DMS153 treated with DMSO at 0.1 percent for 48 hours (cell line): ENCODE data around the gene CCND3.

Experiments used
- DNase-seq: peaks from one replicate; lab custom pipeline; 2025; ENCODE audit not compliant: unreplicated experiment; lab: John Stamatoyannopoulos, UW

CCND3 gene

DNA sequence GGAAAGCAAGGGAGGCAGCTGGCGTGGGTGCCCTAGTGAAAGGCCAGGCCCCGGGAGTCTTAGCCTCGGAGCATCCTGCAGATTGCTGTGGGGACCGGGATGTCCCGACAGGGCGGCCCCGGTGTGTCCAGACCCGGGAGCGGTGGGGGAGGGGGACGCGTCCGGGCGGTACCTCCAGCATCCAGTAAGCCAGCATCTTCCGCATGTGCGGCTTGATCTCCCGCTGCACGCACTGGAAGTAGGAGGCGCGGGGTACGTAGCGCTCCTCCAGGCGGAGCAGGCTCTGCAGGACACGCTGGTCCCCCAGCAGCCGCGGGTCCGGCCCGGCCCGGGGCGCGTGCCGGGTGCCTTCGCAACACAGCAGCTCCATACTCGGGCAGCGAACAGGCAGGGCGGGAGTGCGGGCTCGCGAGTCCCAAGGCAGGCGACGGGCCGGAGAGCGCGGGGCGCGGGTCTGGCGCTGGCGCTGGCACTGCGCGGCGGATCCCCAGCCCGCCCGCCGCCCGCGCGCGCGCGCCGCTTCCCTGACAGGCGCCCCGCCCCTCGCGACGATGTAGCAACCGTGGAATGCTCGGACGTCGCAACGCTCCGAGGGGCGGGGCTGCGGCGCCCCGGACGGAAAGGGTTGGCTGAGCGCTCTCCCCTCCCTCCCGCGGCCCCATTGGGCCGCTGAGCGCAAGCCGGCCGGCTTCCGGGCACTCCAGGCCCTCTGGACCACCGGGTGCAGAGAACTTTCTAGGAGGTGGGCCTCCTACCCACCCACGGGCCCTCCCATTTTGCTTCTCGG, at the start of gene CCND3:
CCND3 (minus strand) TSS at position 529 of the 787 bp plus-strand sequence; CDS start at position 370, 159 bp downstream.
- peak; percentile 67 for DNase-seq

DNA sequence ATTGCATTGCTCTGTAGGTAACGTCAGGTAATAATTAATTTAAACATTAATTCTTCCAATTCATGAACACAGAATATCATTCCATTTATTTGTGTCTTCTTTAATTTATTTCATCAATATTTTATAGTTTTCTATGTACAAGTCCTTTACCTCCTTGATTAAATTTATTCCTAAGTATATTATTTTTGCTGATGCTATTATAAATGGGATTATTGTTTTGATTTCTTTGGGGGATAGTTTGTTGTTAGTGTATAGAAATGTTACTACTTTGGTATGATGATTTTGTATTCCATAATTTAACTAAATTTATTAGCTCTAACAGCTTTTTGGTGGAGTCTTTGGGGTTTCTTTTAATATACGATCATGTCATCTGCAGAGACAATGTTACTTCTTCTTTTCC, 44.7 kb upstream of the CCND3 start:
- no peak for DNase-seq

- no peak for DNase-seq
These were observed 43.0 kb upstream of the CCND3 start for GRCh38 chr6:41984623-41985022.

GRCh38 chr6:41976794-41977484, 35.3 kb upstream of the CCND3 start:
- no peak for DNase-seq

DNA sequence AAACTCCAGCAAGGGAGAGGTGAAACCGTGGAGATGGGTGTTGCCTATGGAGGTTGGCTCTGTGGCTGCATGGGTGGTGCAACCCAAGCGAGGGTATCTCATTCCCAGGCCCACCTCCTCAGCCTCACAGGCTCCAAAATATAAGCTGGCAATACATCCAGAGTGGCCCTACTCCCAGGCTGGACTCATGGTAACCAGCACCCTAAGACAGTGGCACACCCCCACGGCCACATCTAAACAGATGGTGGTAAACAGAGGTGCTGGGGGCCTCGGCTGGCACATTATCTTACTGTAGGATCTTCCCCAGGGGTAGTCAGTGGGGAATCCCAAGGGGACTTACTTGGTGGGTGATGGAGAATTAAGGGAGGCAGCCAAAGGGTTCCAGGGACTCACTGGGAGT, 33.7 kb upstream of the CCND3 start:
- DNase-seq, result no peak

DNA sequence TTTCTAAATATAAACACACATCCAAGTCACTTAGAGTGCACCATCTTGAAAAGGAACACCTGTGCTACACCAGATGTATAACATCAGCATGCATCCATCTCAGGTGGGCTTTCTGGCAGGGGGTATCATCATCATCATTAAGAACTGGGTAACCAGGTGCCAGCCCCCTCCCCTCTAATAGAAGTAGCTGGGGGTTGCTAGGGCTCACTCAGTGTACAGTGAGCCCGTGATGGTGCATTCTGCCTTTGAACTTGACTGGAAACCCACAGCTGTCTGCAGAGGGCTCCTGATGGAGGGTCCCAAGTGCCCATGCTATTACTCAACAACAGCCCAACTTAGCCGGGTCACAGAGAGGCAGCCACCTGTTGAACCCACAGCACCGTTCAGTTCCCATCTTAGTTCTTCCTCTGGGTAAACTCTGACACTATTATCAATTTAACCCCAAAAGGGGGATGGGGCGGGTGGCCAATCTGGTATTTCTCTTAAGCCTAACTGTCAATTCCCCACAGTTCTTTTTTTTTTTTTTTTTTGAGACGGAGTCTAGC, 32.7 kb upstream of the CCND3 start:
- no peak for DNase-seq

- DNase-seq, result no peak
These were observed 31.2 kb upstream of the CCND3 start for GRCh38 chr6:41972826-41973225.

GRCh38 chr6:41970436-41970846, 28.8 kb upstream of the CCND3 start:
- DNase-seq, result no peak

DNA sequence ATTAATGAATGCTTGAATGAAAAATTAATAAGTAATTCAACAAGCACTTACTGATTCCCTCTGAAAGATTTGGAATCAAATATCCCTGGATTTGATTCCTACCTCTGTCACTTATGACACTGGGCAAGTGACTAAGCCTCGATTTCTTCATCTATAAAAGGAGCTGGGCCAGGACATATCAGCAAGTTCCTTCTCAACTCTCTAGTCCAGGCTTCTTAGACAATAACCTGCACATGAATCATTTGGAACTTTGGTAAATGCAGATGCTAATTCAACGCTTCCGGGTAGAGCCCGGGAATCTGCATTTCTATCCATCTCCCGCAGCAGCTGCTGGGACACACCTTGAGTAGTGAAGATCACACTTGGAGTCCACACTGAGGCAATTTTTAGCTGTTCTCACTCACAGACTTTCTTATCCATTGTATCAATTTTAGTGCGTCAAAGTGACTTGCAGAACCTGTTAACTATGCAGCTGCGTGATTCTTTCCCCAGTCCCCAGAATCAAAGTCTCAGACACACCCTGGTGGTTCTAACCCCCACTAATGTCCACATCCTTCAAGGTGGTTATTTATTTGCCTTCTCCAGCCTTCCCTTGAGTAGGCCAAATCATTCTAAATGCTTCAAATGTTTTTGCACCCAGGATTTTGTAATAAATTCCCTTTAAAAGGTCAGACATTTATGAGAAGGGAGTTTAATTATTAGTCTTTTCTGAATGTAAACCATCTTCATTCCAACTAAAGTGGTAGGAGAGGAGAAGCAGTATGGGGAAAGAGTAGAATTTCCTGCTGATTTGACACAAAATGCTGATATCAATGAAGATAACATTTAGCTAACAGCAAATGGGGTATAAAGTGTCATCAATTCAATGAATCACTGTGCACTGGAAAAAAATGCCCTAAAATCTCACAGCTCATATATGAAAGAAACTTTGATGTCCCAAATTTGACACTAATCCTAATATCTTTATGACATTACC, 26.0 kb upstream of the CCND3 start:
- no peak for DNase-seq

GRCh38 chr6:41966961-41967311, 25.3 kb upstream of the CCND3 start:
- no peak for DNase-seq

DNA sequence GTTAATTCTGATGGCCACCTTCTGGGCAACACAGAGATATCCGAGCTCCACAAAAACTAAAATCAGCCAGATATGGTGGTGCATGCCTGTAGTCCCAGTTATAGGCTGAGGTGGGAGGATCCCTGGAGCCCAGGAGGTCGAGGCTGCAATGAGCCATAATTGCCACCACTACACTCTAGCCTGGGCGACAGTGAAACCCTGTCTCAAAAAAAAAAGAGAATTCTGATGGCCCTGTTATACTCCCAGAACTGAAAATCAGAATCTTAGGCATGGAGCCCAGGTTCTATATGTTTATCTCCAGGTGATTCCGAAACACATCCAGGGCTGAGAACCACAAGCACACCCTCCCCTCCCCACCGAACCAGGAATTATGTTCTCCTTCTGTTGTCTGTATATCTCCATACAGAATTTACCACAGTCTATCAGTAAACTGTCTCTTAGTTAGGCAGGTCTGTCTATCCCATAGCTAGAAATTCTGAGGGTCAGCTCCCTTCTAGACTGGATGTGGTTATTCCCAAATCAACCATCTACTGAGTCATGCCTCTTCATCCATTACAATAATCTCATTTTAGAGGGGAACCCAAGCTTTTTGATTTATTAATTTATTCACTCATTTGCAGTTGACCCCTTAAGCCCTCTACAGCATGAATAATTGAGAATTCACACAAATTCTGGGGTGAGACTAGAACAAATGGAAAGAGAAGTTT, 24.8 kb upstream of the CCND3 start:
- DNase-seq, result no peak

GRCh38 chr6:41965429-41966213, 24.0 kb upstream of the CCND3 start:
- DNase-seq, result no peak

DNA sequence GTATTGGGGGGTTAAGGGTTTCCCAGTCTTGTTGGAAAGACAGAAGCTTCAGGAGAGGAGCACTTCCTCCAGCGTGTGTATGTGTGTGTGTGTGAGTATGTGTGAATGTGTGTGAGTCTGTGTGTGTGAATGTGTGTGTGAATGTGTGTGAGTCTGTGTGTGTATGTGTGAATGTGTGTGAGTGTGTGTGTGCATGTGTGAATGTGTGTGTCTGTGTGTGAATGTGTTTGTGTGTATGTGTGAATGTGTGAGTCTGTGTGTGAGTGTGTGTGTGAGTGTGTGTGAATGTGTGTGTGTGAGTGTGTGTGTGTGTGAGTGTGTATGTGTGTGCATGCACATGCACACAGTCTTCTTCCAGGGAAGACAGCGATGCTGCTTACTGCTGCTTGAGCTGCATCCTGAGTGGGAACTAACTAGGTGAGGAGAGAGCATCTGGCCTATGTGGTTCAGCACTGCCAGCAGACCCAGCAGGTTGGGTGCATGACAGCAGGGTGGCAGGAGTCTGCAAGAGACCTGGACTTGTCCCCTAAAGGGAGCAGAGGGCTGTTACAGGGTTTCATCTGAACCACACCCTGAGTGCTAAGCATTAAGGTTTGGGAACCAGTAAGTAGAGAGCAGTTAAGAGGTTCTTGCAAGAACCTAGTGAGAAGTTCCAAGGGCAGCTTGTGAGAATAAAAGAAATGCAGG, 22.7 kb upstream of the CCND3 start:
- DNase-seq, result no peak

GRCh38 chr6:41963371-41963770, 21.8 kb upstream of the CCND3 start:
- DNase-seq, result no peak

DNA sequence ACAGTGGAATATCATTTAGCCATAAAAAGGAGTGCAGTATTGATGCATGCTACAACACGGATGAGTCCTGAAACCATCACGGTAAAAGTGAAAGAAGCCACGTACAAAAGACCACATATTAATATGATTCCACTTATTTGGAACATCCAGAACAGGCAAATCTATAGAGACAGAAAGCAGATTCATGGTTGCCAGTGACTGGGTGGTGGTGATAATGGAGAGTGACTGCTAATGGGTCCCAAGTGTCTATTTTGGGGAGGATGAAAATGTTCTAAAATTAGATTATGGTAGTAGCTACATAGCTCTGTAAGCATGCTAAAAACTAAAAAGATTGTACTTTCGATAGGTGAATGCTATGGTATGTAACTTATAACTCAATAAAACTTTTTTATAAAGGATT, 18.4 kb upstream of the CCND3 start:
- no peak for DNase-seq

GRCh38 chr6:41958022-41958856, 16.6 kb upstream of the CCND3 start:
- no peak for DNase-seq

GRCh38 chr6:41957117-41957516, 15.5 kb upstream of the CCND3 start:
- no peak for DNase-seq

DNA sequence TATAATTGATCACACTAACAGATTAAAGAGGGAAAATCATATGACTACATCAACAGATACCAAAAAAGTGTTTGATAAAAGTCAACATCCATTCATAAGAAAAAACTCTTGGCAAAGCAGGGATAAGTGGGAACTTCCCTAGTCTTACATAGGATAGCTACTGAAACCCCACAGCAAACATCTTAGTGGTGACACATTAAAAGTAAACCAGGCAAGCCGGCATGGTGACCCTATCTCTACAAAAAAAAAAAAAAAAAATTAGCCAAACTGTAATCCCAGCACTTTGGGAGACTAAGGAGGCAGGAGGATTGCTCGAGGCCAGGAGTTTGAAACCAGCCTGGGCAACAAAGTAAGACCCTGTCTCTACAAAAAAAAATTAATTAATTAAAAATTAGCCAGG, 13.8 kb upstream of the CCND3 start:
- no peak for DNase-seq
